BLaER1 (cell line): ENCODE measurements around the gene TNFAIP8L2.

Source experiments
- H3K27ac ChIP-seq: shearing (Covaris generic); formaldehyde crosslinking; 2 replicates; pipeline ENCODE4 v1.8.1; 2022
- H3K27me3 ChIP-seq: shearing (Covaris generic); formaldehyde crosslinking; 2 replicates; pipeline ENCODE4 v1.8.1; 2022
- H3K36me3 ChIP-seq: shearing (Covaris generic); formaldehyde crosslinking; 2 replicates; pipeline ENCODE4 v1.8.1; 2022
- H3K4me1 ChIP-seq: shearing (Covaris generic); formaldehyde crosslinking; 2 replicates; pipeline ENCODE4 v1.8.1; 2022
- H3K4me2 ChIP-seq: shearing (Covaris generic); formaldehyde crosslinking; 2 replicates; pipeline ENCODE4 v1.8.1; 2022
- H3K4me3 ChIP-seq: shearing (Covaris generic); formaldehyde crosslinking; 2 replicates; pipeline ENCODE4 v1.8.1; 2022
- H3K9ac ChIP-seq: shearing (Covaris generic); formaldehyde crosslinking; 2 replicates; pipeline ENCODE4 v1.8.1; 2022
- H3K9me3 ChIP-seq: shearing (Covaris generic); formaldehyde crosslinking; 2 replicates; pipeline ENCODE4 v1.8.1; 2022
- H4K20me1 ChIP-seq: shearing (Covaris generic); formaldehyde crosslinking; 2 replicates; pipeline ENCODE4 v1.8.1; 2022
- Cebpa-rat ChIP-seq: shearing (Covaris generic); IDR thresholded peaks from 2 replicates; pipeline ENCODE4 v1.8.1; 2022

Gene TNFAIP8L2

GRCh38 chr1:151159373-151159772, 2.9 kb downstream of the TNFAIP8L2 start:
- Histone ChIP-seq H3K4me1 (peaks cover 64% of the 10 kb centered on the region), H3K9ac (peak overlapping the region; percentile 34; the same call in 1 of the 2 replicates), H3K4me3 (0 out of 2 replicates have a peak overlapping the region, but pooled peaks have one; percentile 40), H3K27me3 (no peaks in the 10 kb centered on the region), H3K27ac (peak overlapping the region; percentile 86), H3K9me3 (no peaks in the 10 kb centered on the region), H4K20me1 (no peaks in the 10 kb centered on the region), H3K4me2 (peak overlapping the region; percentile 95), H3K36me3 (peaks cover 19% of the 10 kb centered on the region)
- no peak for TF ChIP-seq Cebpa-rat

DNA sequence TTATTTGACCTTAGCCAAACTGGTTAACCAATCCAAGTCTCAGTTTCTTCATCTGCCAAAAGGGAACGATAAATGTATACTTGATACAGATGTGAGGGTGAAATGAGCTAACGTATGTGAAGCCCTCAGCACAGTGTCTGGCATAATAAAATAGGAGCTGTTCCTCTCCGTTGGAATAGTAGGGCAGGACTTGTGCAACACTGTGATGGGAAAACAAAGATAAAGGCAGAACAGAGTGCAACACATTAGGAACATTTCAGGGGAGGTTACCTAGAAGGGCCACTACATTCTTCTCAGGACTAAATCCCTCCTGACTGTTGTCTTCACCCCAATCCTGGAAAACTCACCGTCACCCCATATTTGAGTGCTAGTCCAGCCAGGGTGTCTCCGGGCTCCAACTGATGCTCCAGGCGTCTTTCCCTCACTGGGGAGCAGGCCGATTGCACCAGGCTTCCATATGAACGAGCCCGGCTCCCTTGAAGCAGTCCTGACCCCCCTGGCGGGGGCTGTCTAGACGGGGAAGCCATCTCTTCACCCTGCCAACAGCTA, 8.4 kb downstream of the TNFAIP8L2 start:
- H3K9me3 ChIP-seq: no peaks in the 10 kb centered on the region
- peak overlapping the region; percentile 85 for H3K4me2 ChIP-seq
- no peaks in the 10 kb centered on the region for H3K27me3 ChIP-seq
- no peak for TF ChIP-seq Cebpa-rat
- H3K27ac ChIP-seq: peak overlapping the region; percentile 73
- H4K20me1 ChIP-seq: no peaks in the 10 kb centered on the region
- H3K4me3 ChIP-seq: peak overlapping the region; percentile 79
- peaks cover 44% of the 10 kb centered on the region for H3K4me1 ChIP-seq
- H3K36me3 ChIP-seq: peaks cover 42% of the 10 kb centered on the region
- H3K9ac ChIP-seq: peak overlapping the region; percentile 75

GRCh38 chr1:151165281-151165737, 8.9 kb downstream of the TNFAIP8L2 start:
- Histone ChIP-seq H3K4me1 (peaks cover 39% of the 10 kb centered on the region), H3K9me3 (no peaks in the 10 kb centered on the region), H3K4me3 (peak overlapping the region; percentile 79), H3K9ac (peak overlapping the region; percentile 75), H4K20me1 (no peaks in the 10 kb centered on the region), H3K36me3 (peaks cover 45% of the 10 kb centered on the region), H3K4me2 (peak overlapping the region; percentile 85), H3K27ac (peak overlapping the region; percentile 73), H3K27me3 (no peaks in the 10 kb centered on the region)
- TF ChIP-seq Cebpa-rat: no peak

DNA sequence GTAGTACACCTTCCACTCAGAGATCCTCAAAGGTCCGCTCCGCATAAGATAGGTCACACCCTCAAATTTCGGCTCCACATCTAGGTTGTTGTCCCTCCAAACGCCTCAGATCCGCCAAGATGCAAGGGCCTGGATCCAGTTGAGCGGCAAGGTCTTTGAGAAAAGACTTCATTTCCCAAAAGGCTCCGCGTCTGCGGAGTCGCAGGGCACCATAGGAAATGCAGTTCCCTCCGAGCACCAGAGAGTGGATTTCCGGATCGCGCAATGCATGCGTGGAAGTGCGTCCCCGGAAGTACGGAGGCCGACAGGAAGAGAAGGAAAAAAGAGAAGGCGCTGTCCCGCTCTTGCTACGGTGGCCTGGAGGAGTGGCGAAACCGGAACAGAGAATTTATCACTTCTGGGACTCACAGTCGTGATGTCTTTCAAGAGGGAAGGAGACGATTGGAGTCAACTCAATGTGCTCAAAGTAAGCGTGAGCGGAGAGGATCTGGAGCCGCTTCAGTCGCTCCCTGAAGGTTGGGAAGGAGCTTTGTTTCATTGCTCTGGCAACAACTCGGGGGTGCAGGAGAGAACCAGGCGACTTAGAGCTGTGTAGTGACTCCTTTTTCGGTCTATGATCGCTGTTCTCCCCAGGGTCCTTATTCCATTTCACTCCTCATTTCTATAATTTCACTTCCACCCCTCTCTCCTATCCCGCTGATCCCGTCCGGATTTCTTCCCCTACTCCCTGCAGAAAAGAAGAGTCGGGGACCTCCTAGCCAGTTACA, 9.5 kb downstream of the TNFAIP8L2 start, which contains the start of the genes LYSMD1 and SCNM1:
TSS of gene LYSMD1 (minus strand) at position 165 of the 767 bp plus-strand sequence. CDS start 644 bp downstream, outside the sequence.
TSS of gene SCNM1 (plus strand) at position 407 of the 767 bp plus-strand sequence. CDS start at position 416, 9 bp downstream.
- Histone ChIP-seq H3K9me3 (no peaks in the 10 kb centered on the region), H3K27me3 (no peaks in the 10 kb centered on the region), H4K20me1 (no peaks in the 10 kb centered on the region), H3K4me3 (peak within 1 kb of the TSS; percentile 79), H3K4me2 (peak within 1 kb of the TSS; percentile 85), H3K4me1 (peaks cover 33% of the 10 kb centered on the region), H3K36me3 (peaks cover 45% of the 10 kb centered on the region), H3K27ac (peak within 1 kb of the TSS; percentile 79), H3K9ac (peak within 1 kb of the TSS; percentile 88)
- TF ChIP-seq Cebpa-rat: no peak

DNA sequence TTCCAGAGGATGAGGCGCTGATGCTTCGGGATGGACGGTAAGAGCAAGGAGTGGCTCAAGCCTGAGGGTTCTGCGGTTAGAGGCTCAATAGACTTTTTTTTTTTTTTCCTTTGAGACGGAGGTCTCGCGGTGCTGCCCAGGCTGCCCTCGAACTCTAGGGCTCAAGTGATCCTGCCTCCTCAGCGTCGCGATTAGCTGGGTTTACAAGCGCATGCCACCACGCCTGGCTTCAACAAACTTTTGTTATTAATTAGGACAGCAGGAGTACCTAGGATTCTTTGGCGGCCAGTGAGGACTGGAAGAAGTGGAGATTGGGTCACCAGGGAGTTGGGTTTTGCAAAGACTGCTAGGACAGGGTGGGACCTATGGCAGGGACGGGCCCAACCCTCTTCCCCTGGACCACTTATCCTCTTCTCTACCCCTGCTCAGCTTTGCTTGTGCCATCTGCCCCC, 10.1 kb downstream of the TNFAIP8L2 start:
- Histone ChIP-seq H3K9ac (peak overlapping the region; percentile 88), H3K4me3 (peak overlapping the region; percentile 79), H3K36me3 (peaks cover 47% of the 10 kb centered on the region), H4K20me1 (no peaks in the 10 kb centered on the region), H3K27me3 (no peaks in the 10 kb centered on the region), H3K4me1 (peaks cover 33% of the 10 kb centered on the region), H3K9me3 (no peaks in the 10 kb centered on the region), H3K4me2 (peak overlapping the region; percentile 85), H3K27ac (peak overlapping the region; percentile 79)
- no peak for TF ChIP-seq Cebpa-rat

- Histone ChIP-seq H3K27ac (0 out of 2 replicates have a peak overlapping the region, but pooled peaks have one; percentile 79), H3K4me3 (peak overlapping the region; percentile 79), H3K9ac (peak overlapping the region; percentile 88), H3K36me3 (peaks cover 48% of the 10 kb centered on the region), H3K4me2 (peak overlapping the region; percentile 85), H3K4me1 (peaks cover 33% of the 10 kb centered on the region), H3K9me3 (no peaks in the 10 kb centered on the region), H3K27me3 (no peaks in the 10 kb centered on the region), H4K20me1 (no peaks in the 10 kb centered on the region)
- no peak for TF ChIP-seq Cebpa-rat
Observed at GRCh38 chr1:151167116-151167515, 10.7 kb downstream of the TNFAIP8L2 start.

GRCh38 chr1:151171190-151171589, 14.7 kb downstream of the TNFAIP8L2 start:
- Histone ChIP-seq H3K4me1 (peaks cover 11% of the 10 kb centered on the region), H3K4me3 (no peak overlapping the region), H3K36me3 (peaks cover 85% of the 10 kb centered on the region), H3K4me2 (no peak overlapping the region), H3K27me3 (no peaks in the 10 kb centered on the region), H3K9me3 (no peaks in the 10 kb centered on the region), H3K9ac (no peak overlapping the region), H4K20me1 (no peaks in the 10 kb centered on the region), H3K27ac (no peak overlapping the region)
- TF ChIP-seq Cebpa-rat: no peak

- no peak for TF ChIP-seq Cebpa-rat
- H4K20me1 ChIP-seq: no peaks in the 10 kb centered on the region
- no peaks in the 10 kb centered on the region for H3K27me3 ChIP-seq
- H3K4me3 ChIP-seq: no peak overlapping the region
- H3K4me2 ChIP-seq: no peak overlapping the region
- no peak overlapping the region for H3K9ac ChIP-seq
- no peaks in the 10 kb centered on the region for H3K4me1 ChIP-seq
- H3K9me3 ChIP-seq: no peaks in the 10 kb centered on the region
- peaks cover 94% of the 10 kb centered on the region for H3K36me3 ChIP-seq
- no peak overlapping the region for H3K27ac ChIP-seq
Observed at GRCh38 chr1:151175041-151175741, 18.7 kb downstream of the TNFAIP8L2 start.

- H3K4me2 ChIP-seq: no peak within 1 kb of the TSS
- no peaks in the 10 kb centered on the region for H3K27me3 ChIP-seq
- no peak within 1 kb of the TSS for H3K27ac ChIP-seq
- no peaks in the 10 kb centered on the region for H4K20me1 ChIP-seq
- no peak within 1 kb of the TSS for H3K4me3 ChIP-seq
- no peaks in the 10 kb centered on the region for H3K9me3 ChIP-seq
- no peak within 1 kb of the TSS for H3K9ac ChIP-seq
- no peak for TF ChIP-seq Cebpa-rat
- H3K36me3 ChIP-seq: peaks cover 94% of the 10 kb centered on the region
- H3K4me1 ChIP-seq: no peaks in the 10 kb centered on the region
Observed at GRCh38 chr1:151175863-151176262, 19.4 kb downstream of the TNFAIP8L2 start, which contains the start of gene TMOD4. Gene TMOD4, minus strand, starts transcription at chr1:151175981. Its CDS starts 1,106 bp downstream, at chr1:151174875.
